Right lobe of liver (tissue), 4 donors: ENCODE results near the gene MSANTD3.

Experiments used
- POLR2A ChIP-seq: fragments of 450-650 bp; IDR thresholded peaks from one replicate; pipeline ENCODE4 v1.6.1; 2017; ENCODE audit warnings: antibody characterized with exemption, mild to moderate bottlenecking
- TF ChIP-seq, protein P1 (sequence below), 4 donors: fragments of 200-600 bp in 3 of 4; fragments of 450-650 bp in 1 of 4; IDR thresholded peaks; one replicate each; pipeline versions ENCODE4 v1.5.1 to v1.8.0; 2016 to 2022; ENCODE audit warnings: antibody characterized with exemption in 4 of 4, mild to moderate bottlenecking in 2 of 4
- donor health status: DM: no; HTN: no; CAD: no.
- donor health status: DM: no; HTN: no; CAD: no.
- donor health status: DM: no; HTN: yes; CAD: no.

DNA sequence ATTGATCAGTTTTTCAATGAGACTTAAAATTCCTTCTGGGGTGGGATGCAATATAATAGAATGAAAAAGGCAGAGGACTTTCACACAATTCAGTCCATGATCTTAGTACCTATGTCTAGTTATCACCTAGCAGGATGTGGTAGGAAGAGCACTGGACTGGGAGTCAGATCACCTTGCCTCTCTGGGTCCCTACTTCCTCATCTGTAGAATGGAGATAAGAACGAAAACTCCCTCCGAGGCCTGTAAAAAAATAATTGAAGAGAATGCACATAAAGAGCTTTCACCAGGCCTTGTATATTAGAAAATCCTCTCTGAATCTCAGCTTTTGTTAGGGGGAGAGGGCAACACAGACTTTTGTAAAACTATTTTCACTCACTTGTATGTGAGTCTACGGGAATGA is 45.3 kb downstream of the MSANTD3 start:
- TF ChIP-seq POLR2A = no peak
- TF ChIP-seq, protein P1, sequence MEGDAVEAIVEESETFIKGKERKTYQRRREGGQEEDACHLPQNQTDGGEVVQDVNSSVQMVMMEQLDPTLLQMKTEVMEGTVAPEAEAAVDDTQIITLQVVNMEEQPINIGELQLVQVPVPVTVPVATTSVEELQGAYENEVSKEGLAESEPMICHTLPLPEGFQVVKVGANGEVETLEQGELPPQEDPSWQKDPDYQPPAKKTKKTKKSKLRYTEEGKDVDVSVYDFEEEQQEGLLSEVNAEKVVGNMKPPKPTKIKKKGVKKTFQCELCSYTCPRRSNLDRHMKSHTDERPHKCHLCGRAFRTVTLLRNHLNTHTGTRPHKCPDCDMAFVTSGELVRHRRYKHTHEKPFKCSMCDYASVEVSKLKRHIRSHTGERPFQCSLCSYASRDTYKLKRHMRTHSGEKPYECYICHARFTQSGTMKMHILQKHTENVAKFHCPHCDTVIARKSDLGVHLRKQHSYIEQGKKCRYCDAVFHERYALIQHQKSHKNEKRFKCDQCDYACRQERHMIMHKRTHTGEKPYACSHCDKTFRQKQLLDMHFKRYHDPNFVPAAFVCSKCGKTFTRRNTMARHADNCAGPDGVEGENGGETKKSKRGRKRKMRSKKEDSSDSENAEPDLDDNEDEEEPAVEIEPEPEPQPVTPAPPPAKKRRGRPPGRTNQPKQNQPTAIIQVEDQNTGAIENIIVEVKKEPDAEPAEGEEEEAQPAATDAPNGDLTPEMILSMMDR (IDR thresholded peaks at IDR 0.05) = no peak
